A549 (cell line): ENCODE data around the gene WNT8A.
"Not testable (repeated sequence)": the region's sequence is repeated elsewhere in the genome, so short reads cannot be mapped to it uniquely, and the experiment has no call there.

Experiments
- EP300 ChIP-seq, 2 experiments: fragments of >200 bp; sonication (Bioruptor Twin); formaldehyde crosslinking; IDR thresholded peaks; 2 replicates in 1 of 2; 3 replicates in 1 of 2; pipeline ENCODE4 v1.6.1; 2016 to 2017
- KDM1A ChIP-seq: fragments of 200-600 bp; sonication (generic); IDR thresholded peaks from 2 replicates; pipeline ENCODE4 v1.6.1; 2016; ENCODE audit warnings: low read depth, mild to moderate bottlenecking
- SREBF2 ChIP-seq: fragments of 450-650 bp; IDR thresholded peaks from 2 replicates; pipeline ENCODE4 v1.6.1; 2014; ENCODE audit warnings: mild to moderate bottlenecking, moderate library complexity

- not testable (repeated sequence) for TF ChIP-seq KDM1A; EP300 (IDR thresholded peaks at IDR 0.05); SREBF2
These were observed 31.1 kb upstream of the WNT8A start for GRCh38 chr5:138052718-138053117.
